SK-N-SH treated with all-trans-retinoic acid at 6 μM for 48 hours (cell line): ENCODE data around the gene ZBTB4.

Experiments used
- ATAC-seq: fragments of 200-7000 bp; cut with Tn5 transposase; 3 replicates; pipeline ENCODE4 v1.9.1; 2020; ENCODE audit warnings: mild to moderate bottlenecking, moderate library complexity
- BACH2 ChIP-seq: fragments of 250-450 bp; sonication (Bioruptor Pico); IDR thresholded peaks from 2 replicates; pipeline ENCODE4 v1.9.0; 2021; ENCODE audit warnings: mild to moderate bottlenecking, borderline replicate concordance
- CREB5 ChIP-seq: fragments of 250-450 bp; sonication (Bioruptor Pico); IDR thresholded peaks from 2 replicates; pipeline ENCODE4 v1.5.1; 2020; ENCODE audit warnings: low read depth, mild to moderate bottlenecking, moderate library complexity
- CSDC2 ChIP-seq: fragments of 250-450 bp; sonication (Bioruptor Pico); IDR thresholded peaks from 2 replicates; pipeline ENCODE4 v1.5.0; 2020; ENCODE audit warnings: mild to moderate bottlenecking, moderate library complexity
- CSRNP3 ChIP-seq: fragments of 250-450 bp; sonication (Bioruptor Pico); IDR thresholded peaks from 2 replicates; pipeline ENCODE4 v1.5.1; 2021; ENCODE audit warnings: mild to moderate bottlenecking, moderate library complexity
- ESRRG ChIP-seq: fragments of 250-450 bp; sonication (Bioruptor Pico); IDR thresholded peaks from 2 replicates; pipeline ENCODE4 v1.6.1; 2021; ENCODE audit warnings: mild to moderate bottlenecking
- GLIS3 ChIP-seq: fragments of 250-450 bp; sonication (Bioruptor Pico); IDR thresholded peaks from 2 replicates; pipeline ENCODE4 v1.5.0; 2020; ENCODE audit warnings: mild to moderate bottlenecking, moderate library complexity
- ISL1 ChIP-seq: fragments of 250-450 bp; sonication (Bioruptor Pico); IDR thresholded peaks from 2 replicates; pipeline ENCODE4 v2.1.2; 2022; ENCODE audit warnings: mild to moderate bottlenecking, moderate library complexity
- OSR1 ChIP-seq: fragments of 250-450 bp; sonication (Bioruptor Pico); IDR thresholded peaks from 2 replicates; pipeline ENCODE4 v1.8.0; 2022; ENCODE audit warnings: moderate library complexity, mild to moderate bottlenecking, inconsistent platforms
- PATZ1 ChIP-seq: fragments of 250-450 bp; sonication (Bioruptor Pico); IDR thresholded peaks from 2 replicates; pipeline ENCODE4 v1.8.0; 2020; ENCODE audit warnings: mild to moderate bottlenecking, moderate library complexity, borderline replicate concordance
- POU6F1 ChIP-seq: fragments of 250-450 bp; sonication (Bioruptor Pico); IDR thresholded peaks from 2 replicates; pipeline ENCODE4 v1.8.0; 2021; ENCODE audit warnings: low read depth, mild to moderate bottlenecking, moderate library complexity, borderline replicate concordance
- PPARA ChIP-seq: fragments of 250-450 bp; sonication (Bioruptor Pico); IDR thresholded peaks from 2 replicates; pipeline ENCODE4 v1.5.0; 2020; ENCODE audit warnings: mild to moderate bottlenecking, borderline replicate concordance
- RARB ChIP-seq: fragments of 250-450 bp; sonication (Bioruptor Pico); IDR thresholded peaks from 2 replicates; pipeline ENCODE4 v1.8.0; 2021; ENCODE audit warnings: mild to moderate bottlenecking, moderate library complexity
- SNAI2 ChIP-seq: fragments of 250-450 bp; sonication (Bioruptor Pico); IDR thresholded peaks from 2 replicates; pipeline ENCODE4 v1.5.0; 2020; ENCODE audit warnings: mild to moderate bottlenecking, moderate library complexity
- TCF4 ChIP-seq: fragments of 250-450 bp; sonication (Bioruptor Pico); IDR thresholded peaks from 2 replicates; pipeline ENCODE4 v1.8.0; 2021; ENCODE audit warnings: mild to moderate bottlenecking, moderate library complexity, borderline replicate concordance
- TOX ChIP-seq: fragments of 250-450 bp; sonication (Bioruptor Pico); IDR thresholded peaks from 2 replicates; pipeline ENCODE4 v1.8.0; 2021; ENCODE audit warnings: mild to moderate bottlenecking, moderate library complexity, borderline replicate concordance
- TSHZ2 ChIP-seq: fragments of 250-450 bp; sonication (Bioruptor Pico); IDR thresholded peaks from 2 replicates; pipeline ENCODE4 v1.5.0; 2020; ENCODE audit warnings: mild to moderate bottlenecking, moderate library complexity
- ZC3H10 ChIP-seq: fragments of 250-450 bp; sonication (Bioruptor Pico); IDR thresholded peaks from 2 replicates; pipeline ENCODE4 v1.5.1; 2021; ENCODE audit warnings: mild to moderate bottlenecking, moderate library complexity
- ZFP3 ChIP-seq: fragments of 250-450 bp; sonication (Bioruptor Pico); IDR thresholded peaks from 2 replicates; pipeline ENCODE4 v1.5.0; 2020; ENCODE audit warnings: mild to moderate bottlenecking, moderate library complexity
- ZFP30 ChIP-seq: fragments of 450-650 bp; formaldehyde crosslinking; IDR thresholded peaks from 2 replicates; pipeline ENCODE4 v1.5.0; 2022; ENCODE audit warnings: mild to moderate bottlenecking, moderate library complexity
- ZNF565 ChIP-seq: fragments of 450-650 bp; formaldehyde crosslinking; conservative IDR thresholded peaks from 2 replicates; pipeline ENCODE4 v1.5.0; 2020; ENCODE audit warnings: low read depth, mild to moderate bottlenecking, moderate library complexity
- ZNF70 ChIP-seq: fragments of 450-650 bp; formaldehyde crosslinking; IDR thresholded peaks from 2 replicates; pipeline ENCODE4 v1.5.0; 2020; ENCODE audit warnings: mild to moderate bottlenecking, moderate library complexity
- ZNF8 ChIP-seq: fragments of 450-650 bp; formaldehyde crosslinking; IDR thresholded peaks from 2 replicates; pipeline ENCODE4 v1.5.0; 2020; ENCODE audit warnings: mild to moderate bottlenecking, moderate library complexity

The ZBTB4 gene

GRCh38 chr17:7438656-7439460 is 40.6 kb downstream of the ZBTB4 start:
- no peak for ATAC-seq

GRCh38 chr17:7437950-7438614 is 41.3 kb downstream of the ZBTB4 start:
- TF ChIP-seq ISL1 (CRISPR knock-in tag) (no peak), GLIS3 (CRISPR knock-in tag) (no peak), TCF4 (CRISPR knock-in tag) (no peak), CREB5 (no peak), PPARA (no peak), ZC3H10 (CRISPR knock-in tag) (no peak), POU6F1 (CRISPR knock-in tag) (no peak), RARB (CRISPR knock-in tag) (no peak), ZNF8 (CRISPR knock-in tag) (no peak), TOX (CRISPR knock-in tag) (no peak), ESRRG (CRISPR knock-in tag) (no peak), OSR1 (CRISPR knock-in tag) (no peak)
- ATAC-seq: no peak

More at GRCh38 chr17:7438656-7439460, 40.6 kb downstream of the ZBTB4 start:
- TF ChIP-seq ZNF70 (no peak), ISL1 (CRISPR knock-in tag) (no peak), ZFP30 (CRISPR knock-in tag) (no peak), ZNF8 (CRISPR knock-in tag) (no peak), TSHZ2 (no peak), CREB5 (no peak), ESRRG (CRISPR knock-in tag) (no peak), GLIS3 (CRISPR knock-in tag) (no peak), TCF4 (CRISPR knock-in tag) (no peak), RARB (CRISPR knock-in tag) (no peak)

GRCh38 chr17:7437369-7437863 is 42.0 kb downstream of the ZBTB4 start:
- TF ChIP-seq ESRRG (CRISPR knock-in tag): no peak
- no peak for TF ChIP-seq OSR1 (CRISPR knock-in tag)
- no peak for TF ChIP-seq TCF4 (CRISPR knock-in tag)
- no peak for TF ChIP-seq RARB (CRISPR knock-in tag)
- no peak for TF ChIP-seq SNAI2 (CRISPR knock-in tag)
- no peak for TF ChIP-seq ZFP3
- no peak for TF ChIP-seq GLIS3 (CRISPR knock-in tag)
- TF ChIP-seq ZNF565: no peak
- TF ChIP-seq CSDC2 (CRISPR knock-in tag): no peak
- TF ChIP-seq CREB5: no peak
- TF ChIP-seq BACH2 (CRISPR knock-in tag): no peak
- no peak for TF ChIP-seq CSRNP3 (CRISPR knock-in tag)
- no peak for TF ChIP-seq TOX (CRISPR knock-in tag)
- TF ChIP-seq PATZ1 (CRISPR knock-in tag): no peak
- ATAC-seq: no peak
